ENCODE results near the gene CACNA2D2.

Gene CACNA2D2

DNA sequence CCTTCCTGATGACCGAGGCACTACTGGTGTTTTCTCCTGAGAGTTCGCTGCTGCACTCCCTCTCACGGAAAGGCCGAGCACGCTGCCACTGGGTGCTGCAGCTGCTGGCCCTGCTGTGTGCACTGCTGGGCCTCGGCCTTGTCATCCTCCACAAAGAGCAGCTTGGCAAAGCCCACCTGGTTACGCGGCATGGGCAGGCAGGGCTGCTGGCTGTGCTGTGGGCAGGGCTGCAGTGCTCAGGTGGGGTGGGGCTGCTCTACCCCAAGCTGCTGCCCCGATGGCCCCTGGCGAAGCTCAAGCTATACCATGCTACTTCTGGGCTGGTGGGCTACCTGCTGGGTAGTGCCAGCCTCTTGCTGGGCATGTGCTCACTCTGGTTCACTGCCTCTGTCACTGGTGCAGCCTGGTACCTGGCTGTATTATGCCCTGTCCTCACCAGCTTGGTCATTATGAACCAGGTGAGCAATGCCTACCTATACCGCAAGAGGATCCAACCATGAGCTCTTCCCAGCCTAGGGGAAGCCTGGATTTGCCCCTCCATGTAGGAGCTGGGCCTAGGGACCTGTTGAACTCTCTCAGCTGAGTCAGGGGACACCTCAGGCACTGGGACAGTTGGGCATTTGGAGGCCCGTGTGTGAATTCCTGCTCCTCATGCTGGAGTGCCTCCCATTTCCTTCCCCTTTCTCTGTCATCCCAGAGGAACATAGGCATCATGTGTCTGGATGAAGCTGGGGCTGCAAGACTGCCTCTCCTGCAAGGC lies 150.0 kb downstream of the CACNA2D2 start:
- no peak overlapping the region for H3K4me3 ChIP-seq (replicated peaks; ENCODE audit: low read depth, low read length)
- DNase-seq (ENCODE audit: extremely low read depth, low read depth): no peak
- TF ChIP-seq, protein P1, sequence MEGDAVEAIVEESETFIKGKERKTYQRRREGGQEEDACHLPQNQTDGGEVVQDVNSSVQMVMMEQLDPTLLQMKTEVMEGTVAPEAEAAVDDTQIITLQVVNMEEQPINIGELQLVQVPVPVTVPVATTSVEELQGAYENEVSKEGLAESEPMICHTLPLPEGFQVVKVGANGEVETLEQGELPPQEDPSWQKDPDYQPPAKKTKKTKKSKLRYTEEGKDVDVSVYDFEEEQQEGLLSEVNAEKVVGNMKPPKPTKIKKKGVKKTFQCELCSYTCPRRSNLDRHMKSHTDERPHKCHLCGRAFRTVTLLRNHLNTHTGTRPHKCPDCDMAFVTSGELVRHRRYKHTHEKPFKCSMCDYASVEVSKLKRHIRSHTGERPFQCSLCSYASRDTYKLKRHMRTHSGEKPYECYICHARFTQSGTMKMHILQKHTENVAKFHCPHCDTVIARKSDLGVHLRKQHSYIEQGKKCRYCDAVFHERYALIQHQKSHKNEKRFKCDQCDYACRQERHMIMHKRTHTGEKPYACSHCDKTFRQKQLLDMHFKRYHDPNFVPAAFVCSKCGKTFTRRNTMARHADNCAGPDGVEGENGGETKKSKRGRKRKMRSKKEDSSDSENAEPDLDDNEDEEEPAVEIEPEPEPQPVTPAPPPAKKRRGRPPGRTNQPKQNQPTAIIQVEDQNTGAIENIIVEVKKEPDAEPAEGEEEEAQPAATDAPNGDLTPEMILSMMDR (IDR thresholded peaks at IDR 0.05; ENCODE audit: low read depth, low read length, missing control alignments): no peak

DNA sequence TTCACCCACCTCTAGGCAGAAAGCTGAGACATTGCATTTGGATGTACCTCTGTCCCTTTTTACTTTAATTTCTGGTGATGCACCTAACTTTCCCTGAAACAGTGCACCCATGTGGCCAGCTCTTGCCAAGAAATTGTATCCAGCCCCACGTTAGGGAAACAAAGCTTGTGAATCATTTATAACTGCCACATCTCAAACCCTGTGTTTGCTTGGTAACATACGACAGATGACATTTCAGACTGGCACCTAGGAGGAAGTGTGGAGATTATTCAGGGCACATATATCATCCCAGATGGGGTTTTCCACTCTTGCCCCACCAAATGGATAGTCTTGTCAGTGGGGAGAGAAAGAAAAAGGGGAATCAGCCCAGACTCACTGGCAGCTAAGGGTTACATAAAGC lies 150.7 kb downstream of the CACNA2D2 start:
- TF ChIP-seq, protein P1 (IDR thresholded peaks at IDR 0.05; ENCODE audit: low read depth, low read length, missing control alignments): peak; percentile 20
- no peak for DNase-seq (ENCODE audit: extremely low read depth, low read depth)
- H3K4me3 ChIP-seq (replicated peaks; ENCODE audit: low read depth, low read length): no peak overlapping the region

DNA sequence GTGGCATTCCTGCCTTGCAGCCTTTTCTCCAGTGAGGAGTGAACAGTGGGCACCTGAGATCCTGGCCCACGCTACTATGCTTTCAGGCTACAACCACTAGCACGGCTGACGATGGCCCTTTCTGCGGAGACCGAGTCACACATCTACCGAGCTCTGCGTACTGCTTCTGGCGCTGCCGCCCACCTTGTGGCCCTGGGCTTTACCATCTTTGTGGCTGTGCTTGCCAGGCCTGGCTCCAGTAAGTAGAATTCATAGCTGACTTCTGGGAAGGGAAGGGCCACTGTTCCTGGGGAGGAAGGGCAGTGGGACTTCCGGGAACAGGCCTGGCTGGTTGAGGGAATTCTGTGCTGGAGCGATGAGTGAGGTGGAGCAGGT lies 152.1 kb downstream of the CACNA2D2 start:
- TF ChIP-seq, protein P1 (IDR thresholded peaks at IDR 0.05; ENCODE audit: low read depth, low read length, missing control alignments): no peak
- no peak for DNase-seq (ENCODE audit: extremely low read depth, low read depth)

DNA sequence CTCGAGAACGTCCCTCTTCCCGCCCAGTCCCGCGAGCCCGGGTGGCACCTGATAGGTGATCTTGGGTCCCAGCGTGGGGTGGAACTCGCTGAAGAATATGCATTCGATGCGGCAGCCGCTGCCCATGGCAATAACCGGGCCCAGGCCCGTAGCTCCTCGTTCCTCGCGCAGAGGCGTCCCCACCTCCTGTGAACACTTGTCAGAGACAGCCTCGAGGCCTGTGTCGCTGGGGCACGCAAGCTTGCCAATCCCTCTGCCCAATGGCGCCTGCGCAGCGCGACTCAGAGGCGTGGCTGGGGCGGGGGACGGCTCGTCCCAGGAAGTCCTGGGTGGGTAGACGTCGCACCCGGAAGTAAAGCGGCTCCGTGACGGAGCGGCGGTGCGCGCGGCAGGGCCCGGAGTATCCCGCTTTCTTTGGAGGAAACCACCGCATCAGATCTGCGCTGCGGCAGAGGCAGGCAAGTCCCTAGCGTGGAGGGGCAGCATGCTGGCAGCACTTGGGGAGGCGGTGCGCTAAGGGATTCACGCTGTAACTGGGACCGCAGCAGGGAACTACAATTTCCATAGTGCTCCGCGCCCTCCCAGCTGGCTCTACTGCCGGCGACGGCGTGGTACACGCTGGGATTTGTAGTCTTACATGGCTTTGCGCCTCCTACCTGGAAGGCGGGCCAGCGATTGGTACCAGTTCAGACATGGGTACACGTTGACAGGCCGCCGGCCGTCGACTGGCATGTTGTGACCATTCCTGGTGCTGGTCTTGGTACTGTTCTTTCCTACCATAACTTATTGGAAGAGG lies 152.7 kb downstream of the CACNA2D2 start, which contains the start of the genes CYB561D2 and NPRL2:
Gene CYB561D2, plus strand, starts transcription at position 336 of the 796 bp plus-strand sequence. CDS start 572 bp downstream, outside the sequence.
Gene NPRL2, minus strand, starts transcription at position 249 of the 796 bp plus-strand sequence. Its CDS starts 123 bp downstream, at position 126.
- TF ChIP-seq, protein P1 (IDR thresholded peaks at IDR 0.05; ENCODE audit: low read depth, low read length, missing control alignments): no peak
- DNase-seq (ENCODE audit: extremely low read depth, low read depth): no peak

More for the DNA sequence above, 152.1 kb downstream of the CACNA2D2 start:
- peak overlapping the region; percentile 75 for H3K4me3 ChIP-seq (replicated peaks; ENCODE audit: low read depth, low read length)

DNA sequence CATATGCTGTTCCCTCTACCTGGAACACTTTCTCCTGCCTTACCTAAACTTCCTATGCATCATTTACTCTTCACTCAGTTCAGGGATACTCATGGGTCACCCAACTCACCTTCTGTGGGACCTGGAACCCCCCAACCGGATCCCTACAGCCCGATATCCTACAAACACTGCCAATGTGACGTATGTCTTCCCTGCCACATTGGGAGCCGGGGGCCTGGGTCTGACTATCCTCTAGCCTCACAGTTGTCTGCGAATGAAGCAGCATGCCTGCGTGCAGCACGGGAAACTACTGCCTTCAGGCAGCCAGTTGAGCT lies 153.3 kb downstream of the CACNA2D2 start:
- peak overlapping the region; percentile 75 for H3K4me3 ChIP-seq (replicated peaks; ENCODE audit: low read depth, low read length)
- DNase-seq (ENCODE audit: extremely low read depth, low read depth): no peak
- TF ChIP-seq, protein P1 (IDR thresholded peaks at IDR 0.05; ENCODE audit: low read depth, low read length, missing control alignments): no peak

More for the DNA sequence above, 152.7 kb downstream of the CACNA2D2 start, which contains the start of the genes CYB561D2 and NPRL2:
- peak within 1 kb of the TSS; percentile 75 for H3K4me3 ChIP-seq (replicated peaks; ENCODE audit: low read depth, low read length)

DNA sequence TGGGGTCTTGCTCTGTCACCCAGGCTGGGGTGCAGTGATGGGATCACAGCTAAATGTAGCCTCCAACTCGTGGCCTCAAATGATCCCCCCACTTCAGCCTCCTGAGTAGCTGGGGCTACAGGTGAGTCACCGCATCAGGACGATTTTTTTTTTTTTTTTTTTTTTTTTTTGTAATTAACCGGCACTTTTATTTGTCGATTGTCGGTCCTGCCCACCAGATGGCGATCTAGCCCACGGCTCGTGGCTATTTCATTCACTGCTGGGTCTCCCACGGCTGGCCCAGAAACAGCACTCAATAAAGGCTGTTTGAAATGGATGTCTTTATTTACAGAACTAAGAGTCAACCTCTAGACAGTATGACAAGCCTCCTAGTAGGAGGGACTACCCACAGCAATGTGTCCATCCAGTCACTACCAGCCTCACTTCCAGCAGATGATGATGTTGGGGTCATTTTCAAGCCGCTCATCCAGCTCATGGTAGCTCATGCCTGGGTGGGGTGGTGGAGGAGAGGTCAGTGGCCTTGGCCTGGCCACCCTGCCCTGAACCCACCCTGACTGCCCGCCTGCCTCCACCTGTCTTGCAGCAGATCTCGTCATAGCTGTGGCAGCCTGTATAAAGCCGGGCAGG lies 156.1 kb downstream of the CACNA2D2 start:
- TF ChIP-seq, protein P1 (IDR thresholded peaks at IDR 0.05; ENCODE audit: low read depth, low read length, missing control alignments): peak; percentile 62
- DNase-seq (ENCODE audit: extremely low read depth, low read depth): no peak
- no peak overlapping the region for H3K4me3 ChIP-seq (replicated peaks; ENCODE audit: low read depth, low read length)
